Mesenchymal stem cell (in vitro differentiated cells and primary cell): ENCODE results near the gene TMED8.

Experiments used
- DNase-seq: peaks from one replicate; pipeline ENCODE4 v3.0.0-alpha.2; 2013
- H2AFZ ChIP-seq: one replicate; pipeline ENCODE4 v1.6.1; 2013; ENCODE audit warnings: low read depth, mild to moderate bottlenecking, control low read depth, inconsistent platforms, low read length, moderate library complexity
- H2AK5ac ChIP-seq: 2 replicates; pipeline ENCODE4 v1.6.1; 2013; ENCODE audit warnings: low read length, moderate library complexity, mild to moderate bottlenecking, inconsistent platforms; ENCODE audit not compliant: severe bottlenecking
- H2BK120ac ChIP-seq: one replicate; pipeline ENCODE4 v1.6.1; 2013; ENCODE audit warnings: low read depth, mild to moderate bottlenecking, inconsistent platforms, low read length, moderate library complexity
- H2BK12ac ChIP-seq, 2 experiments: one replicate each; pipeline ENCODE4 v1.6.1; 2013; ENCODE audit warnings: inconsistent platforms in 2 of 2, low read length in 2 of 2, mild to moderate bottlenecking in 2 of 2, moderate library complexity in 2 of 2, control low read depth in 1 of 2
- H2BK15ac ChIP-seq: one replicate; pipeline ENCODE4 v1.6.1; 2013; ENCODE audit warnings: mild to moderate bottlenecking, low read depth, inconsistent platforms; ENCODE audit not compliant: poor library complexity, severe bottlenecking
- H2BK5ac ChIP-seq: 2 replicates; pipeline ENCODE4 v1.6.1; 2013; ENCODE audit warnings: low read depth, mild to moderate bottlenecking, low read length, control low read depth, inconsistent platforms; ENCODE audit not compliant: poor library complexity, severe bottlenecking
- H3K14ac ChIP-seq, 2 experiments: one replicate each; pipeline ENCODE4 v1.6.1; 2013; ENCODE audit warnings: inconsistent platforms in 2 of 2, low read length in 2 of 2, control low read depth in 1 of 2, mild to moderate bottlenecking in 1 of 2, moderate library complexity in 1 of 2
- H3K18ac ChIP-seq, 2 experiments: one replicate each; pipeline ENCODE4 v1.6.1; 2013; ENCODE audit warnings: inconsistent platforms in 2 of 2, low read length in 2 of 2, control low read depth in 1 of 2, low read depth in 1 of 2, mild to moderate bottlenecking in 1 of 2
- H3K23ac ChIP-seq, 2 experiments: one replicate each; pipeline ENCODE4 v1.6.1; 2013; ENCODE audit warnings: inconsistent platforms in 2 of 2, low read length in 2 of 2, mild to moderate bottlenecking in 2 of 2, moderate library complexity in 2 of 2, control low read depth in 1 of 2
- H3K27ac ChIP-seq: 2 replicates; pipeline ENCODE4 v1.5.1; 2013; ENCODE audit warnings: mild to moderate bottlenecking, moderate library complexity, low read length, control low read depth, inconsistent platforms; ENCODE audit not compliant: poor library complexity, severe bottlenecking
- H3K27me3 ChIP-seq, 2 experiments: 2 replicates each; pipeline versions ENCODE4 v1.6.1 to v1.7.0; 2013; ENCODE audit warnings: low read length in 2 of 2, mild to moderate bottlenecking in 2 of 2, moderate library complexity in 2 of 2, control low read depth in 1 of 2, inconsistent platforms in 1 of 2; ENCODE audit not compliant: control insufficient read depth in 1 of 2, insufficient read depth in 1 of 2
- H3K36me3 ChIP-seq, 2 experiments: 2 replicates each; pipeline versions ENCODE4 v1.6.1 to v1.7.0; 2013; ENCODE audit warnings: low read length in 2 of 2, control low read depth in 1 of 2, inconsistent platforms in 1 of 2, low read depth in 1 of 2, mild to moderate bottlenecking in 1 of 2; ENCODE audit not compliant: insufficient read depth in 2 of 2, control insufficient read depth in 1 of 2
- H3K4ac ChIP-seq, 2 experiments: one replicate each; pipeline ENCODE4 v1.6.1; 2013; ENCODE audit warnings: inconsistent platforms in 2 of 2, low read length in 2 of 2, mild to moderate bottlenecking in 2 of 2, moderate library complexity in 2 of 2, control low read depth in 1 of 2, low read depth in 1 of 2
- H3K4me1 ChIP-seq: 2 replicates; pipeline ENCODE4 v1.6.1; 2013; ENCODE audit warnings: low read depth, low read length, control low read depth; ENCODE audit not compliant: control insufficient read depth, insufficient read depth
- H3K4me2 ChIP-seq: 2 replicates; pipeline ENCODE4 v1.6.1; 2013; ENCODE audit warnings: low read length, mild to moderate bottlenecking, inconsistent platforms; ENCODE audit not compliant: poor library complexity, severe bottlenecking
- H3K4me3 ChIP-seq, 2 experiments: 2 replicates each; pipeline versions ENCODE4 v1.5.1 to v1.7.0; 2013; ENCODE audit warnings: low read length in 2 of 2, mild to moderate bottlenecking in 2 of 2, control low read depth in 1 of 2, low read depth in 1 of 2; ENCODE audit not compliant: insufficient read depth in 1 of 2
- H3K79me1 ChIP-seq: replicated peaks from 2 replicates; pipeline ENCODE4 v1.6.1; 2013; ENCODE audit warnings: mild to moderate bottlenecking, control low read depth, low read length, inconsistent platforms; ENCODE audit not compliant: poor library complexity, severe bottlenecking
- H3K9ac ChIP-seq: 2 replicates; pipeline ENCODE4 v1.7.0; 2013; ENCODE audit warnings: mild to moderate bottlenecking, low read length, moderate library complexity
- H3K9me3 ChIP-seq: 2 replicates; pipeline ENCODE4 v1.7.0; 2013; ENCODE audit warnings: mild to moderate bottlenecking, low read length; ENCODE audit not compliant: control insufficient read depth
- H4K8ac ChIP-seq: one replicate; pipeline ENCODE4 v1.6.1; 2013; ENCODE audit warnings: inconsistent platforms, mild to moderate bottlenecking, low read length, moderate library complexity
- H4K91ac ChIP-seq: one replicate; pipeline ENCODE4 v1.6.1; 2013; ENCODE audit warnings: mild to moderate bottlenecking, low read length, inconsistent platforms
- WGBS: methylation state at CpG from one replicate; pipeline ENCODE4 v1.1.7; 2013; ENCODE audit warnings: mixed read lengths; 5-methylcytosine and 5-hydroxymethylcytosine counted together

The TMED8 gene

GRCh38 chr14:77309131-77309530 is 67.8 kb downstream of the TMED8 start:
- Histone ChIP-seq H2AK5ac (no peak overlapping the region), H4K91ac (no peak overlapping the region), H3K27ac (no peak overlapping the region), H3K4me3 (no peak overlapping the region), H2AFZ (no peak overlapping the region), H3K9me3 (no peaks in the 10 kb centered on the region), H3K18ac (no peak overlapping the region), H2BK15ac (no peak overlapping the region), H2BK12ac (no peak overlapping the region), H3K9ac (no peak overlapping the region), H3K4me1 (peaks cover 13% of the 10 kb centered on the region), H3K36me3 (peaks cover 9 to 19% of the 10 kb centered on the region in 2 experiments), H3K23ac (no peak overlapping the region), H3K4ac (no peak overlapping the region), H3K14ac (no peak overlapping the region), H3K4me2 (no peak overlapping the region), H3K79me1 (peaks cover 31% of the 10 kb centered on the region), H3K27me3 (no peaks in the 10 kb centered on the region), H2BK120ac (no peak overlapping the region), H2BK5ac (no peak overlapping the region), H4K8ac (no peak overlapping the region)
- DNase-seq = no peak
- 88% methylated on average over 4 of the region's 4 CpGs for WGBS

- Histone ChIP-seq H3K4me1 (peaks cover 19% of the 10 kb centered on the region), H3K27me3 (no peaks in the 10 kb centered on the region), H2BK120ac (peak overlapping the region; percentile 15), H3K4me2 (peak overlapping the region; percentile 53), H3K14ac (no peak overlapping the region), H3K18ac (no peak overlapping the region), H4K8ac (no peak overlapping the region), H3K23ac (no peak overlapping the region), H3K4ac (no peak overlapping the region), H4K91ac (no peak overlapping the region), H3K79me1 (peaks cover 33% of the 10 kb centered on the region), H2BK15ac (no peak overlapping the region), H2AK5ac (no peak overlapping the region), H2BK12ac (peak overlapping the region in 1 of 2 experiments; percentile 73), H3K9ac (peak overlapping the region; percentile 5), H3K9me3 (no peaks in the 10 kb centered on the region), H2AFZ (no peak overlapping the region), H3K4me3 (peak overlapping the region in 1 of 2 experiments; percentile 21), H3K36me3 (peaks cover 9 to 19% of the 10 kb centered on the region in 2 experiments), H3K27ac (peak overlapping the region; percentile 74), H2BK5ac (peak overlapping the region; percentile 62)
- WGBS = 48% methylated on average over 3 of the region's 3 CpGs
- DNase-seq = peak; percentile 55
These were observed 69.9 kb downstream of the TMED8 start for GRCh38 chr14:77306851-77307496.

GRCh38 chr14:77306416-77306815 is 70.5 kb downstream of the TMED8 start:
- H3K4ac ChIP-seq = no peak overlapping the region
- H3K27ac ChIP-seq = peak overlapping the region; percentile 74
- no peaks in the 10 kb centered on the region for H3K9me3 ChIP-seq
- no peak overlapping the region for H4K8ac ChIP-seq
- H4K91ac ChIP-seq = no peak overlapping the region
- WGBS = 90% methylated on average over 3 of the region's 3 CpGs
- H3K14ac ChIP-seq = no peak overlapping the region
- H3K9ac ChIP-seq = no peak overlapping the region
- no peak for DNase-seq
- peak overlapping the region; percentile 11 for H2AK5ac ChIP-seq
- peaks cover 20% of the 10 kb centered on the region for H3K4me1 ChIP-seq
- no peak overlapping the region for H2BK15ac ChIP-seq
- no peak overlapping the region for H3K18ac ChIP-seq
- H3K79me1 ChIP-seq = peaks cover 31% of the 10 kb centered on the region
- peaks cover 14 to 19% of the 10 kb centered on the region in 2 experiments for H3K36me3 ChIP-seq
- no peak overlapping the region for H2AFZ ChIP-seq
- H3K23ac ChIP-seq = no peak overlapping the region
- no peak overlapping the region for H2BK12ac ChIP-seq
- H2BK120ac ChIP-seq = no peak overlapping the region
- no peak overlapping the region for H3K4me2 ChIP-seq
- H3K4me3 ChIP-seq = no peak overlapping the region
- no peak overlapping the region for H2BK5ac ChIP-seq
- no peaks in the 10 kb centered on the region for H3K27me3 ChIP-seq

GRCh38 chr14:77305696-77306095 is 71.2 kb downstream of the TMED8 start:
- Histone ChIP-seq H3K27me3 (no peaks in the 10 kb centered on the region), H3K4me1 (peaks cover 24% of the 10 kb centered on the region), H2BK5ac (no peak overlapping the region), H3K4ac (no peak overlapping the region), H2AFZ (no peak overlapping the region), H3K27ac (no peak overlapping the region), H2BK120ac (no peak overlapping the region), H2BK15ac (no peak overlapping the region), H3K18ac (no peak overlapping the region), H3K14ac (no peak overlapping the region), H4K8ac (no peak overlapping the region), H3K36me3 (peaks cover 17 to 22% of the 10 kb centered on the region in 2 experiments), H3K79me1 (peaks cover 31% of the 10 kb centered on the region), H3K9ac (no peak overlapping the region), H3K9me3 (no peaks in the 10 kb centered on the region), H3K4me3 (no peak overlapping the region), H3K4me2 (no peak overlapping the region), H2AK5ac (peak overlapping the region; percentile 61), H3K23ac (no peak overlapping the region), H2BK12ac (peak overlapping the region; percentile 25 to 47), H4K91ac (no peak overlapping the region)
- WGBS = 95% methylated on average over 4 of the region's 4 CpGs
- no peak for DNase-seq
